Stimulated activated CD8-positive, alpha-beta memory T cell treated with anti-CD3 and anti-CD28 coated beads, Interleukin-4, amount 100 ng/mL, for 1 hour (primary cell): ENCODE data around the gene SLC51A.
"Not testable (repeated sequence)": the region's sequence is repeated elsewhere in the genome, so short reads cannot be mapped to it uniquely, and the experiment has no call there.

ENCODE experiments used
- DNase-seq, 2 donors: peaks; one replicate each; pipeline ENCODE4 v3.0.0-alpha.2; 2020; ENCODE audit warnings: low read depth in 2 of 2, low spot score in 1 of 2

SLC51A gene

GRCh38 chr3:196193133-196193735 lies 23.1 kb upstream of the SLC51A start:
- DNase-seq: no peak

- DNase-seq: no peak
Measured at GRCh38 chr3:196193736-196194541, 22.4 kb upstream of the SLC51A start.

GRCh38 chr3:196194542-196194915 lies 21.8 kb upstream of the SLC51A start:
- no peak for DNase-seq

GRCh38 chr3:196195664-196196265 lies 20.6 kb upstream of the SLC51A start:
- no peak for DNase-seq

- DNase-seq: no peak
Measured at GRCh38 chr3:196197524-196197923, 18.8 kb upstream of the SLC51A start.

- DNase-seq: no peak
Measured at GRCh38 chr3:196198081-196198675, 18.2 kb upstream of the SLC51A start.

GRCh38 chr3:196198771-196199753 lies 17.3 kb upstream of the SLC51A start:
- no peak for DNase-seq

GRCh38 chr3:196202516-196202970 lies 13.8 kb upstream of the SLC51A start:
- DNase-seq: no peak

- DNase-seq: no peak
Measured at GRCh38 chr3:196203846-196204245, 12.5 kb upstream of the SLC51A start.

- DNase-seq: not testable (repeated sequence)
Measured at GRCh38 chr3:196205442-196206205, 10.7 kb upstream of the SLC51A start.

- DNase-seq: peak in 1 of 2 donors; percentile 19
Measured at GRCh38 chr3:196207159-196207832, 9.0 kb upstream of the SLC51A start.

GRCh38 chr3:196207833-196208607 lies 8.3 kb upstream of the SLC51A start:
- peak; percentile 32 to 36 for DNase-seq

GRCh38 chr3:196208942-196209695 lies 7.2 kb upstream of the SLC51A start:
- no peak for DNase-seq

GRCh38 chr3:196209944-196210672 lies 6.2 kb upstream of the SLC51A start:
- not testable (repeated sequence) for DNase-seq

GRCh38 chr3:196210673-196211556 lies 5.4 kb upstream of the SLC51A start, which contains the start of gene ZDHHC19:
Gene ZDHHC19, minus strand, starts transcription at chr3:196211400. Its CDS starts 85 bp downstream, at chr3:196211315.
- no peak for DNase-seq
